Measurements from ENCODE around the gene SMIM20. TPM values are rescaled to one million over a fixed set of nuclear protein-coding genes. Genes with fewer than 3 reads are reported as not detected.

Gene SMIM20
- total and polyA plus RNA-seq, 4 experiments from 2014 or later, result 16.9 to 78.9 (median 33.0) TPM

DNA sequence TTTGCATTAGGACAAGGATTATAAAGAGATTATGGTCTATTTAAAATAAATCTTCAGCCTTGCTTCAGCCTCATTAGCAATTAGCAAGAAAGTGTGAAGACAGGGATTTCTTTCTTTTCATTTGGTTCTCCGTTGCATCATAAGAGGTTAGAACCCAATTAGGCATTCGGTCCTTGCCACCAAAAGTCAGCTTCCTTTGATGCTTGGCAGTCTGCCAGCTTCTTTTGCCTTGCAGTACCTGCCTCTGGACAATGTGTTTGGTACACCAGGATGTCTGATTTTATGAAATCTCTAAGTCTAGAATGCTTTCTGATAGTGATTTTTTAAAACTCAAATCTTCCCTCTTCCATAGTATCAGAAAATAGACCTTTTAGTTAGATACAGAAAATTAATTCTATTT is 12.4 kb downstream of the SMIM20 start:
- Mint-ChIP-seq H3K4me3 (no peak overlapping the region), H3K27ac (no peak overlapping the region), H3K9me3 (no peaks in the 10 kb centered on the region), H3K27me3 (no peaks in the 10 kb centered on the region), H3K36me3 (peaks cover 18 to 21% of the 10 kb centered on the region in 2 donors), H3K4me1 (peaks cover 0 to 4% (median under 1%) of the 10 kb centered on the region in 4 donors)
- Histone ChIP-seq H3K9me3 (ENCODE audit: control insufficient read depth in 1 of 2, low read length in 2 of 2) (no peaks in the 10 kb centered on the region), H3K4me3 (ENCODE audit: low read length in 2 of 2) (no peak overlapping the region), H3K4me1 (ENCODE audit: insufficient read depth, low read length) (peaks cover 5% of the 10 kb centered on the region), H3K27ac (ENCODE audit: low read depth, low read length) (no peak overlapping the region), H3K27me3 (ENCODE audit: insufficient read depth, low read length) (no peaks in the 10 kb centered on the region), H3K36me3 (ENCODE audit: insufficient read depth, low read length) (no peaks in the 10 kb centered on the region)
- ChIA-PET POLR2A (ENCODE audit: partially characterized antibody) (no interaction called here), CTCF (ENCODE audit: partially characterized antibody) (interaction anchor here (1.0 to 1.5 kb wide), 2 partner anchors 70 to 401 kb away, joined by 3 read pairs; no protein-coding TSS in a partner anchor)
- intact Hi-C loops (cut with micrococcal nuclease), result loop anchor here (5.0 kb wide), 1 partner anchor 486 kb away; no protein-coding TSS in a partner anchor
- peak in 3 of 5 donors; percentile 15 to 24 (median 16) for DNase-seq

DNA sequence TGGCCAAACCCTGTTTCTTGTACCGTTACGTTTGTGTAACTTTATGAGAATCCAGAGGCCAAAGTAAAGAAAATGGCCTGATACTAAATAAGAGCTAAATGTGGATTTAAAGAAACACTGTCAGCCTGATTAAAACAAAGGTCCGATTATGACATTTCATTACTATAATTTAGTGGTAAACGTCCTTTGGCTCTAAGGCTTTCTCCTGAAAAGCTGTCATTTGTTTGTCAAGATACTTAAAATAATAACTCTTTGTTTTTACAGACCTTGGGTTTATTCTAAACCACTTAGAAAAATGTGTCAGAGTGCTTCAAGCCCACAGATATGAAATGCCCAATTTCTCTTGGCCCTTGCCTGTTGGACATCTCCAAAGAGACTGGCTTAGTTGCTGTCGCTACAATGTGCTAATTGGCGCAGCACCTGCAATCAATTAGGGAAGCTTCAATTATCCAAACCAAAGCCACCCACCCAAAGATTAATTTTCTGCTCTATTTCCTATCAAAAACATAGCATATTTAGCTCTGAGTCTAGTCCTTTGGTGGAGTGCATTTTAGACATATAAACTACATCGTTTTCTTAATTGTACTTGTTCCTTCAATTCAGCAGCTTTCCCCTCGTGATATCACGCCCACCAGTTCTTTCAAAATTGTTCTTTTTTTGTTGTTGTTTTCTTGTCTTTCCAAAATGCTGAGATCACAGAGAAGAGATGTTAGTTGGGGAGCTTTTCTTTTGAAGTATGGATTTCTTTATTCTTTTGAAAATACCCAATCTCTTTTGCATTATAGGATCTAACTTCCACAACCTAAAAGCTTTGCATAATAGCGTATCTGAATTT is 13.6 kb downstream of the SMIM20 start:
- Histone ChIP-seq H3K4me1 (ENCODE audit: insufficient read depth, low read length) (peaks cover 5% of the 10 kb centered on the region), H3K36me3 (ENCODE audit: insufficient read depth, low read length) (no peaks in the 10 kb centered on the region), H3K27me3 (ENCODE audit: insufficient read depth, low read length) (no peaks in the 10 kb centered on the region), H3K27ac (ENCODE audit: low read depth, low read length) (no peak overlapping the region), H3K9me3 (ENCODE audit: control insufficient read depth in 1 of 2, low read length in 2 of 2) (no peaks in the 10 kb centered on the region), H3K4me3 (ENCODE audit: low read length in 2 of 2) (no peak overlapping the region)
- Mint-ChIP-seq H3K36me3 (peaks cover 12 to 16% of the 10 kb centered on the region in 2 donors), H3K9me3 (no peaks in the 10 kb centered on the region), H3K4me3 (no peak overlapping the region), H3K27ac (peak overlapping the region in 1 of 7 donors; percentile 16), H3K4me1 (peaks cover 0 to 4% (median under 1%) of the 10 kb centered on the region in 4 donors), H3K27me3 (no peaks in the 10 kb centered on the region)
- intact Hi-C loops (cut with micrococcal nuclease), result loop anchor here (5.0 kb wide), 1 partner anchor 485 kb away; no protein-coding TSS in a partner anchor
- DNase-seq, result no peak
- ChIA-PET POLR2A (ENCODE audit: partially characterized antibody) (interaction anchor here (0.6 to 1.4 kb wide), 2 partner anchors 13 to 14 kb away, joined by 3 to 4 read pairs; partner anchors contain the start of gene SMIM20), CTCF (ENCODE audit: partially characterized antibody) (interaction anchor here (0.8 kb wide), 1 partner anchor 61 kb away, joined by 3 read pairs; no protein-coding TSS in a partner anchor)

DNA sequence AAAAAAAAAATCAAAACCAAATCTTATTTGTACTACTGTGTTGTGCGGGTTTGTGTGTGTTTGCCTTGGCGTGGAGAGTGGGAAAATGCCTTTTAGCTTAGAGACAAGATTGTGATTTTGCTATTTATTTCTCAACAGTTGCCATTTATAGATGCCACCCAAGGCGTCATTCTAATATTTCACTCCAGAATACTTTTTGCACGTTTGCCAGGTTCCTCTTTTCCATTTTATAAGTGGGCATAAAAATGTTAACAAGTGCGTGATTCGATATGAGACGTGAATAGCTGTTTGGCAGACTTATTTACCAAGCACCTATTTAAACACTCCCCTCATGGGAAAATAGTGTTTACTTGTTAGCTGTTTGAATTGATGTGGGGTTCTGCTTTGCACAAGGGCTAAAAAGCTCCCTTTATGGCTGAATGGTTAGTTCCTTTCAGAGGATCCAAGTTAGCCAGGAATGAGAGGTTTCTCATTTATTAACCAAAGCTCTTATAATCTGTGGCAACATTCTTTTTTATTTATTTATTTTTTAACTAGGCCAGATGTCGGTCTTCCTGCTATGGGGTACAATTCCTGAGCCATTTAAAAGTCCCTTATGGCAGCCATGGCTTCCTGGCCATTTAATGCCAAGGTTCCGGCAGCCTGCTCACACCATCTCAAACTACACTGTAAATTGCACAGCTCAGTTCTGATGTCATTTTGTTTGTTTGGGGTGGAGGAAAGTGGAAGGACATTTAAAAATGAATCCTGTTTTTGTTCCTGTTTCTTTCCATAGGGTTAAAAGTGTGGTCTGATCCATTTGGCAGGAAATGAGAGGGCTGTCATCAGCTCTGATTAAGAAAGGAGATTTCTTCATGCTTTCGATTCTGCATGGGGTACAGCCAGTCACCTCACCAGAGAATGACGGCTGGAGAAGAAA is 14.6 kb downstream of the SMIM20 start:
- Mint-ChIP-seq H3K36me3 (peaks cover 11 to 16% of the 10 kb centered on the region in 2 donors), H3K27ac (peak overlapping the region in 1 of 7 donors; percentile 62), H3K9me3 (no peaks in the 10 kb centered on the region), H3K4me3 (no peak overlapping the region), H3K4me1 (peaks cover 0 to 4% (median 0%) of the 10 kb centered on the region in 4 donors), H3K27me3 (no peaks in the 10 kb centered on the region)
- Histone ChIP-seq H3K27ac (ENCODE audit: low read depth, low read length) (no peak overlapping the region), H3K4me3 (ENCODE audit: low read length in 2 of 2) (no peak overlapping the region), H3K9me3 (ENCODE audit: control insufficient read depth in 1 of 2, low read length in 2 of 2) (no peaks in the 10 kb centered on the region), H3K27me3 (ENCODE audit: insufficient read depth, low read length) (no peaks in the 10 kb centered on the region), H3K4me1 (ENCODE audit: insufficient read depth, low read length) (peaks cover 5% of the 10 kb centered on the region), H3K36me3 (ENCODE audit: insufficient read depth, low read length) (no peaks in the 10 kb centered on the region)
- POLR2A ChIA-PET (ENCODE audit: partially characterized antibody), result interaction anchor here (1.4 kb wide), 1 partner anchor 14 kb away, joined by 4 read pairs; no protein-coding TSS in a partner anchor
- intact Hi-C loops (cut with micrococcal nuclease), result loop anchor here (5.0 kb wide), 1 partner anchor 484 kb away; no protein-coding TSS in a partner anchor
- no peak for DNase-seq
- CTCF ChIA-PET (ENCODE audit: partially characterized antibody), result interaction anchor here (0.7 to 0.8 kb wide), 2 partner anchors 23 to 60 kb away, joined by 3 read pairs; no protein-coding TSS in a partner anchor

DNA sequence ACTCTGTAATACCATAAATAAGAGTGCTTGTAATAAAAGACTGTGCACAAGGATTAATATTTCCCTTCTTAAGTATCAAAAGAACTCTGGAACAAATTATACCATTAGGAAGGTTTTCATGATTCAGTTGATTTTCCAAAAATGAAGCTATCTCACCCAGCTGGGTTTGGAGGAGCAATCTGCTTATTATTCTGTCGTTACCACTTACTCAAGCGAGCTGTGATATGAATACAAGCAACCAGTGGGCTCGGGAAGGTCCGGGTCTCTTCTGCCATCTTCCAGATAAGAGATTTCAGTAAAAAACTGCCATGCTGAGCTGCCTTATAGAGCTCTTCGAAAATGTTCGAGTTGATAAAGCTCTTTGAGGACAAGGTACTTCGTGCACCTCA is 15.3 kb downstream of the SMIM20 start:
- POLR2A ChIA-PET (ENCODE audit: partially characterized antibody), result no interaction called here
- Mint-ChIP-seq H3K4me1 (peaks cover 0 to 4% (median 0%) of the 10 kb centered on the region in 4 donors), H3K36me3 (peaks cover 11 to 16% of the 10 kb centered on the region in 2 donors), H3K4me3 (no peak overlapping the region), H3K9me3 (no peaks in the 10 kb centered on the region), H3K27ac (no peak overlapping the region), H3K27me3 (peaks cover 0 to 2% of the 10 kb centered on the region in 2 donors)
- intact Hi-C loops (cut with micrococcal nuclease), result loop anchor here (5.0 kb wide), 1 partner anchor 483 kb away; no protein-coding TSS in a partner anchor
- CTCF ChIA-PET (ENCODE audit: partially characterized antibody), result no interaction called here
- no peaks in the 10 kb centered on the region for H3K36me3 ChIP-seq (ENCODE audit: insufficient read depth, low read length)
- DNase-seq, result no peak
- no peak overlapping the region for H3K27ac ChIP-seq (ENCODE audit: low read depth, low read length)
- H3K4me1 ChIP-seq (ENCODE audit: insufficient read depth, low read length), result peaks cover 5% of the 10 kb centered on the region
- H3K27me3 ChIP-seq (ENCODE audit: insufficient read depth, low read length), result no peaks in the 10 kb centered on the region
- H3K4me3 ChIP-seq (ENCODE audit: low read length in 2 of 2), result no peak overlapping the region
- H3K9me3 ChIP-seq (ENCODE audit: control insufficient read depth in 1 of 2, low read length in 2 of 2), result no peaks in the 10 kb centered on the region

DNA sequence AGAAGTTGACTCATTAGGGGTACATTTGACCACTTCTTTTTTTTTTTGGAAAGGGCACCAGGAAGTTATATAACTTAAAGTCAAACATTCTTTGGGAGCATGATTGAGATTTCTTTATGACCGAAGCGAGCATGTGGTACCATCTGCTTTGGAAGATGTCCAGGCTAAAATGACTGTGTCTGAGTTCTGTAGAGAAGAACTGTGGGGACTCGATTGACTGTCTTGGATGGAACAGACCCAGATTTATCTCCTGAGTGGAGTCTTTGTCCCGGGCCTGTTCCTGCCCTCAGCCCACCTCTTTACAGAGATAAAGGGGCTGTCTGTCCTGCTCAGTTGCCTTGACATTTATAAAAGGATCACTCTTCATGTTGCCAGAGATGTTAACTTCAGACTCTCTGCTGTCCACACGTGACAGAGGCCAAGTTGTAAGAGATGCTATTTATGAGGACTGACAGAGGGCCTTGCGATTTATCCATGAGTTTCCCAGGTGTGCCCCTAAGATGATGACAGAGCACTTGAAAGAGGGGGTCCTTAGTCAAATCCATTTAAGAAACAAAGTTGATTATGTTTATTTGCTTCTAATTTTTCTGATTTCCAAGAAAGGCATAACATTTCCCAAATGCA is 16.8 kb downstream of the SMIM20 start:
- no peak overlapping the region for H3K4me3 Mint-ChIP-seq
- peaks cover 0 to 4% (median 0%) of the 10 kb centered on the region in 4 donors for H3K4me1 Mint-ChIP-seq
- no peak overlapping the region for H3K27ac Mint-ChIP-seq
- Histone ChIP-seq H3K36me3 (ENCODE audit: insufficient read depth, low read length) (no peaks in the 10 kb centered on the region), H3K4me1 (ENCODE audit: insufficient read depth, low read length) (peaks cover 5% of the 10 kb centered on the region), H3K27ac (ENCODE audit: low read depth, low read length) (no peak overlapping the region), H3K9me3 (ENCODE audit: control insufficient read depth in 1 of 2, low read length in 2 of 2) (no peaks in the 10 kb centered on the region), H3K4me3 (ENCODE audit: low read length in 2 of 2) (no peak overlapping the region), H3K27me3 (ENCODE audit: insufficient read depth, low read length) (no peaks in the 10 kb centered on the region)
- CTCF ChIA-PET (ENCODE audit: partially characterized antibody), result no interaction called here
- H3K27me3 Mint-ChIP-seq, result peaks cover 0 to 2% of the 10 kb centered on the region in 2 donors
- no peak for DNase-seq
- peaks cover 11 to 16% of the 10 kb centered on the region in 2 donors for H3K36me3 Mint-ChIP-seq
- intact Hi-C loops (cut with micrococcal nuclease), result no loop called here
- POLR2A ChIA-PET (ENCODE audit: partially characterized antibody), result no interaction called here
- no peaks in the 10 kb centered on the region for H3K9me3 Mint-ChIP-seq

DNA sequence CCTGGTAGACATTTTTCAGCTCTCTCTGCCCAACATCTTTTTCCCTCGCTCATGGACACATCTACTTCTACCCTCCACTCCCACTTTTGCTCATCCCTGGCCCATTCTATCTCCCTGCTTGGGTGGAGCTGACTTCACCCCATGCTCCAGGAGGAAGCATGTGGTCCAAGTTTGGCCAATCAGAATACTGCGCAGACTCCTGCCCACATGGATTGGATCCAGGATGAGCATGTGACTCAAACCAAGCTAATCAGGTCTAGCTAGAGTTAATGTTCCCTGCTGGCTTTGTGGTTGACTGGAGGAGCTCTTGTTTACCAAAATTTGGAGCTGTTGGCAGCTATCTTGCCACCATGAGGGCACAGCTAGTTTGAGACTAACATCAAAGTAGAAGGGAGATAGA is 22.7 kb downstream of the SMIM20 start:
- Mint-ChIP-seq H3K27ac (no peak overlapping the region), H3K9me3 (peaks cover 0 to 6% (median 0%) of the 10 kb centered on the region in 8 donors), H3K4me3 (no peak overlapping the region), H3K27me3 (peaks cover 6 to 7% of the 10 kb centered on the region in 2 donors), H3K4me1 (peaks cover 6 to 15% (median 11%) of the 10 kb centered on the region in 4 donors), H3K36me3 (no peaks in the 10 kb centered on the region)
- Histone ChIP-seq H3K4me3 (ENCODE audit: low read length in 2 of 2) (no peak overlapping the region), H3K27ac (ENCODE audit: low read depth, low read length) (no peak overlapping the region), H3K9me3 (ENCODE audit: control insufficient read depth in 1 of 2, low read length in 2 of 2) (no peaks in the 10 kb centered on the region), H3K36me3 (ENCODE audit: insufficient read depth, low read length) (no peaks in the 10 kb centered on the region), H3K4me1 (ENCODE audit: insufficient read depth, low read length) (no peaks in the 10 kb centered on the region), H3K27me3 (ENCODE audit: insufficient read depth, low read length) (no peaks in the 10 kb centered on the region)
- ChIA-PET POLR2A (ENCODE audit: partially characterized antibody) (no interaction called here), CTCF (ENCODE audit: partially characterized antibody) (no interaction called here)
- DNase-seq, result no peak
- intact Hi-C loops (cut with micrococcal nuclease), result no loop called here
